ENCODE data around the gene NOP16.
"Not testable (repeated sequence)": the region's sequence is repeated elsewhere in the genome, so short reads cannot be mapped to it uniquely, and the experiment has no call there.

NOP16 gene

DNA sequence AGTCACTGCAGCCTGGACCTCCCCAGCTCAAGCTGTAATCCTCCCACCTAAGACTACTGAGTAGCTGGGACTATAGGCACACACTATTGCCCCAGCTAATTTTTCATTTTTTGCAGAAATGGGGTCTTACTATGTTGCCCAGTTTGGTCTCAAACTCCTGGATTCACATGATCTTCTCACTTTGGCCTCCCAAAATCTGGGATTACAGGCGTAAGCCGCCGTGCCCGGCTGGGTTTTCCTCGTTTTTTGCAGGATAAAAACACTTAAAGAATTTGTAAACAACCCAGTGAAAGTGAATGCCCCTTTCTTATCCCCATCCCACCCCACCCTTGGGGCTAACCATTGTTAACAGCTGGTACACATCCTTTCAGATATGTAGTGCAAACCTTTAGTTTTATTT lies 20.2 kb upstream of the NOP16 start:
- DNase-seq (ENCODE audit: low read depth), result no peak

DNA sequence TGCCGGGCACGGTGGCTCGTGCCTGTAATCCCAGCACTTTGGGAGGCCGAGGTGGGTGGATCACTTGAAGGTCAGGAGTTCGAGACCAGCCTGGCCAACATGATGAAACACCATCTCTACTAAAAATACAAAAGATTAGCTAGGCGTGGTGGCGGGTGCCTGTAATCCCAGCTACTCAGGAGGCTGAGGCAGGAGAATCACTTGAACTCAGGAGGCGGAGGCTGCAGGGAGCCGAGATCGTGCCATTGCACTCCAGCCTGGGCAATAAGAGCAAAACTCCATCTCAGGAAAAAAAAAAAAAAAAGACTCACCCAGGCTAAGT lies 19.8 kb upstream of the NOP16 start:
- not testable (repeated sequence) for DNase-seq (ENCODE audit: low read depth)

DNA sequence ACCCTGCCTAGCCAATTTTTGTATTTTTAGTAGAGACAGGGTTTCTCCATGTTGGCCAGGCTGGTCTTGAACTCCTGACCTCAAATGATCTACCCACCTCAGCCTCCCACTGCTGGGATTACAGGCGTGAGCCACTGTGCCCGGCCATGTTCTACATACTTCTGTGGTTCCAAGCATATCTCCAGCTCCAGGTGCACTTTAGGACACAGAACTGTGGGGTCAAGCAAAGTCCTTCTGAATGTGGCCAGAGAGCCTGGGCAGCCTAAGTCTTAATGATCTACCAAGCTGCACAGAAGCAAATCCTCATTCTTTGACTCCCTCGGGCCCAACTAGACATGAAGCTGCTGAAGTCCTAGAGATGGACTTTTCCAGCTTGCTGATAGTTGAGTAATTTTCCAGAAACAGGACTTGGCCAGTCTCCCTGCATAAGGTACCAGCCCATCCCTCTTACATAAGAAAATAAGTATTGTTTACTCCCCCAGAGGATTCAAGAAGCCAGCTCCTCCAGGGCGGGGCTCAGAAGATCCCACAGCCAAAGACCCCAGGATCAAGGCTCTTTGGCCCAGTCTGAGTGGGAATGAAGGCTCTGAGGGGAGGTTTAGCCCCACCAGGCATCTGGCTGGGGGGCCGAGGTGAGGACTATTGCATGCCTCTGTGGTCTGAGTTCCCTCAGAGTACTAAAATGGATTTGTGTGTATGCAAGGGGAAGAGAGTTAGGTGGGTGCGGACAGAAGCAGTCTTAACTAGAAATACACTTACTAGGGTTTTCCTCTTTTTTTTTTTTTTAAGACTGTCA lies 19.3 kb upstream of the NOP16 start:
- no peak for DNase-seq (ENCODE audit: low read depth)

DNA sequence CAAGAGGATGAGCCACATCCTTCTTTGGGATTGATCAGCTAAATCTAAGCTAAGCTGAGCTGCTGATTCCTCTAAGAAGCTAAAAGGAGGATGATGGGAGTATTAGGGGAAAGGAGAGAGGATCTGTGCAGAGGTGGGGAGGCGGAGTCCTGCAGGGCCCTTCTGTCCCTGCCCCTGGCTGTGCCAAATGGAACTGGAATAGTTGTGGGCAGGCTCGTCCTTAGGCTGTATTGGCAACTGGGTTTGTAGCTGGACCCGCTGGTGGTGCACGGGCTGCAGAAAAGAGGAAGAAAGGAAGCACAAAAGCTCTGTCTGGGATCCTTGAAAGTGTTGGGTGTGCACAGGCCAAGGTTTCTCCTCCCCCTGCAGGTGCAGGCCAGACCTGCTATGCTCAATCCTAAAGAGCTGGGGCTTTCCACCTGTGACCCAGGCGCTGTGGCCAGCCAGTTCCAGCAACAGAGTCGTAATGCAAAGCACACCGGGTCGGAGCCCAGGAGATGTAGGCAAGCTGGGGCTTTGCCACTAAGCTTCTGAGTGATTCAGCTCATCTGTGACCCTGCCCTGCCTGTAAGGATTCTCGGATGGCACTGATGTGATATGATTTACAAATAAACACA lies 18.1 kb upstream of the NOP16 start:
- DNase-seq (ENCODE audit: low read depth), result no peak

DNA sequence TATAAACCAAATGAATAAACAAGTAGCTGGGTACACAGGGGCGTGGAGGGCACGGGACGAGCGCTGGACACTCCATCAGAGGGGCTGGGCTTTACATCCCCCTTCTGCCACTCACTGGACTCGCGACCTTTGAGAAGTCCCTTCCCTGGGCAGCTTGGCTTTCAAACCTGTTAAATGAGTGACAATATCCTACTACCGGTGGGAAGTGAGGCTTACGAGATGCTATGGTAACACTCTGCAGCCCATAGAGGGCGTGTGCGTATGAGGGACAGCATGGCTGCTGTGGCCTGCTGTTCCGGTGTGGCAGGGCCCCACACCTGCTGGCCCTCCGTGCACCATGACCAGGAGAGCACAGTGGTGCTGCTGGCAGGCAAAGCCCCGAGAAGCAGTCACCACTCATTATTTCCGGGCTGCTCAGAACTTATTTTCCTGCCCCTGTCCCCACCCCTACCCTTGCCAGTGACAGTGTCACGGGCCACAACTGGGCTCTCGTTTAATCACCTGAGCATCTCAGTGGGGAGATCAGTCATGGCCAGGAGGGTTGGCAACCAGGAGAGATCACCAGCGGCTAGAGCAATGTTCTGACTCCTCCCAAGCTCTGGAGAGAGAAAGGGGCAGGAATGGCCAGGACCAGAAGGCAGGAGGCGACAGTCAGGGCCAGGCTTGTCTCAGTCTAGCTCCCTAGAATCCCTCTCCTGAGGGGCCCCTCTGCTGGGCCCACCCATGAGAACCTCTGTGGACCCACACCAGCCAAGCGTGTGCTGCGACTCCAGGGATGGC lies 17.4 kb upstream of the NOP16 start:
- DNase-seq (ENCODE audit: low read depth), result no peak

DNA sequence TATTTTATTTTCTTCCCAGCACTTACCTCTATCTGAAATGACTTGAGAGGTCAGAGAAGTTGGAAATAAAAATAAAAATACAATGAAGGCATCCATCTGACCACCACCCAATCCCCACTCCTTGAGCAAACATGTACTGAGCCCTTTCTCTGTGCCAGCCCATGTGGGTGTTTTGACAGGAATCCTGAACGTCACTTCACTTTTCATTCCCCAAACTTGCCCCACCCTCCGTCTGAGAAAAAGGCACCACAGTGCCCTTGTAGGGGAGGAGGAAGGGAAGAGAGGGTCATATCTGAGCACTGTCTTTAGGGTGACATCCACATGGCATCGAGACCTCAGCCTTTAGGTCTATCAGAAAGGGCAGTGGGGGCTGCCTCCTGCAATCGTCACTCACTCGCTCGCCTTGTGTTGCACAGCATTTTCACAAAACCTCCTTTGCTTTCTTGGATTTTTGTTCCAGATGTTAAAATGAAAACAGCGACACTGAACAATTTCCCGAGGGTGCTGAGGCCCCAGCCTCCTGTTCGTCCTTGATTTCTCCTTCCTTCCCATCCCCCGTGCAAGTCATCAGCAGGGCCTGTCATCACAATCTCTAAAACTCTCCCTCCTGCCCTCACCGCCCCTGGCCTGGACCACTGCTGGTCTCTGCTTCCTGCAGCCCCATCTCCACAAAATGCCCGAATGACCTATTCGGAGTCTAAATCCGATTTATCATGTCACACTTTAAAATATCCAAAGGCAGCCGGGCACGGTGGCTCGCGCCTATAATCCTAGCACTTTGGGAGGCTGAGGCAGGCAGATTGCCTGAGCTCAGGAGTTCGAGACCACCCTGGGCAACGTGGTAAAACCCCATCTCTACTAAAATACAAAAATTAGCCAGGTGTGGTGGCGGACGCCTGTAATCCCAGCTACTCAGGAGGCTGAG lies 13.1 kb upstream of the NOP16 start:
- no peak for DNase-seq (ENCODE audit: low read depth)

DNA sequence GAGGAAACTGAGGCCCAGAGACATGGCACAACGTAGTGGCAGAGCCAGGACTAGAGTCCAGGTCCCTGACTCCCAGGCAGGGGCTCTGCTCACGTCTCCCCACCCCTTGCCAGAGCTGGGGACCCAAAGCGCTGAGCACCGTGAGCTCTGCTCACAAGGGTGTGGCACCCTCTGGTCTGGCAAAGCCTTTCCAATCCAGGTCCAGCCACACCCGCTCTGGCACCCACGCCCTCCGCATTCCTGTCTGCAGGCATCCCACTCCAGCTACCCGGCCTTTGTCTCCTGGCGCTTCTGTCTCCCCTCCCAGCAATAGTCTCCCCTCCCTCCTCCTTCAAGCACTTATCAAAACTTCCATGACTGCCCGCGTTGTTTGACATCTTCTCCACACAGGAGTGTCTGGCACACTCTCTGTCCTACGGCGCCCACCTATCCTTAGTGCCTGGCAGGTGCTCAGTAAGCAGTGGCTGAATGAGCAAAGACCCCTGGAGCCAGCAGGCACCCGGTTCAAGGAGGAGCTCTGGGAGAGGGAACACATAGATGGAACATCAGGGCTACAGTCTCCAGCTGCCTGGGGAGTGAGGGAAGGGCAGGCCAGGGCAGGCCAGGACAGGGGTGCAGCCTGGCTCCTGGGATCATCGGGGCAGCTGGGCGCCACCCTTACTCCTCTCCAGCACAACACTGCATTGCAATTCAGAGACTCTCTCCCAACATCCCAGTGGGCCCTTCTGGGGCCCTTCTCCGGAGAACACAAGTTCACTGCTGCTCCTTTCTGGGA lies 12.2 kb upstream of the NOP16 start:
- no peak for DNase-seq (ENCODE audit: low read depth)

DNA sequence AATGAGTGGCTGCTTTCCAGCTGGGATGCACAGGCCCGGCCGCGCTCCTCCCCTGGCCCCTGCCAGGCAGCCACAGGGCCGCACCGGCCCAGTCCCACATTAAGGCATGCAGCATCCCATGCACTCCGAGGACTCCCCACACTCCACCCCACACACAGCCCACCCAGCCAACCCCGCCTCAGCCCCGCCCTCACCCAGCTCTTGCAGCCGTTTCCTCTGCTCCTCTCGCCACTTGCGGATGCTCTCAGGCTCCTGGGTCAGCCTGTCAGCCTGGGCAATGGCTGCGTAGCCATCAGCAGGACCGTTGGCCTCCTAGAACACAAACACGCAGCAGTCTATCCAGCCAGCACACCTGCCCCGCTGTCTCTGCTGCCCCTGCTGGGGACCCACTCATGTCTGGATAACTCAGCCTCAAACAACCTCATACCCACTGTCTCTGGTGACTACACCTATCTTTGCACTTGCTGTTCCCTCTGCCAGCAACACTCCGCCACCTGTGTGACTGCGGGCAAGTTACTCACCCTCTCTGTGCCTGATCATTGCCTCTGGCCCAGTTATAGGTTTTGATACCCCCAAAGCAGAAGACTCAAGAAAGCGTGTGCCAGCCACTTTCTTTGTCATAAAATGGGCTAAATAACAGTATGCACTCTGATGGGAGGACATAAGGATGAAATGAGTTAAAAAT lies 9.5 kb upstream of the NOP16 start:
- no peak for DNase-seq (ENCODE audit: low read depth)

DNA sequence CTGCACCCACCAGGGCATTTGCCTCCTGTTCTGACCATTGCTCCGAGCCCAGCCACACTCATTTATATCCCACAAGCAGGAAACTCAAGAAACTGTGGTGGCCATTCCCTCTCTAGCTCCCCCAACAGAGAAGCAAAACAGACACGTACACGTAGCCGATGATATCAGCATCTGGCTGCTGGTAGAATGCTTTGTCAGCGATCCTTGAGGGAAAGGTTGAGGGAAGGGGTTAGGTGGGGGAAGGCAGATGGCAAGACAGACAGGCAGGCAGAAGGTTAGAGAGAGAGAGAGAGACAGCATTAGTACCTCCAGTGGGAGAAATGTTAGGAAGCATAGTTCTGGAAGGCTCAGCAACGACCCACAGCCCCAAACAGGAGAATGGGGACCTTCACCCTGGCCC lies 7.9 kb upstream of the NOP16 start:
- no peak for DNase-seq (ENCODE audit: low read depth)

DNA sequence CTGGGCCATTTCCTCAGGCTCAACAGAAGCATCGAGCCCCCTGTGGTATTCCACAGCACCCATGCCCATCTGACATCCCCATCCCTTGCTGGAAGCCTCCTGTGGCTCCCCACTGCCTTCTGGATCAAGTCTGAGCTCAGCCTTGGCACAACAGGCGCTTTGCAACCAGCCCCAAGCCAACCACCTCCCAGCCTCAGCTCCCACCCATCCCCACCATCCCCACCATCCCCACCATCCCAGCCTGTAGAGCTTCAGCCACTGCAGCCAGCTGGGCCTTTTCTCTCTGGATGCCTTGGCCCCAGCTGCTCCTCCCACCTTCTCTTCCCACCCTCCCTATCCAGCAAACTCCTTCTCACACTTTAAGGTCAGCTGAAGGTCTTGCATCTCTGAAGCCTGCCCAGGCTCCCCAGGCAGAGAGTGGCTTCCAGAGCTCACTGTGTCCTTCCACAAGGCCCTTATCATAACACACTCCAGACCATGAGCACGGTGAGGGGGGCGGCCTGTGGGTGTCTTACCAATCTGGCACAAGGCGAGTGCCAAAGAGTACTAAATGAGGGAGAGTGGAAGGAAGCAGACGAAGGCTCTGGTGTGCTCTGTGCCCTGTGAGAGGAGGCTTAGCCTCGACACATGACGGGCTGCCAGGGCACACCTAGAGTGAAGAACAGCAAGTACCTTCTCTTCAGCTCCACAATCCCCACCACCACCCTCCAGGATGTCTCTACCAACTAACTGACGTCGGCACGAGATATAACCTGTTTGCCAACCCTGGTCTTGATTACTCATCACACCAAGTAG lies 6.7 kb upstream of the NOP16 start:
- DNase-seq (ENCODE audit: low read depth), result no peak

DNA sequence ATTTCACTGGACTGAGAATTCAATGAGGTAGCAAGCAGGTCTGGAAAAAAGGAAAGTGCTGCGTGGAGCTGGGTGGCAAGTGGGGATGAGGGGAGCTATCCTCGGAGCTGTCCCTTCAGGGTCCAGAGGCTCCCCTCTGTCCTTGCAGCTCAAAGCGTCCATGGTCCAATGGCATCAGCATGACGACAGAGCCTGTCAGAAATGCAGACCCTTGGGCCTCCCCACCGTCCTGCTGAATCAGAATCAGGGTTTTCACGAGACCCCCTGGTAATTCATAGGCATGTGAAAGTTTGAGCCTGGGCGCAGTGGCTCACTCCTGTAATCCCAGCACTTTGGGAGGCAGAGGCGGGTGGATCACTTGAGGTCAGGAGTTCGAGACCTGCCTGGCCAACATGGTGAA lies 5.7 kb upstream of the NOP16 start:
- no peak for DNase-seq (ENCODE audit: low read depth)

DNA sequence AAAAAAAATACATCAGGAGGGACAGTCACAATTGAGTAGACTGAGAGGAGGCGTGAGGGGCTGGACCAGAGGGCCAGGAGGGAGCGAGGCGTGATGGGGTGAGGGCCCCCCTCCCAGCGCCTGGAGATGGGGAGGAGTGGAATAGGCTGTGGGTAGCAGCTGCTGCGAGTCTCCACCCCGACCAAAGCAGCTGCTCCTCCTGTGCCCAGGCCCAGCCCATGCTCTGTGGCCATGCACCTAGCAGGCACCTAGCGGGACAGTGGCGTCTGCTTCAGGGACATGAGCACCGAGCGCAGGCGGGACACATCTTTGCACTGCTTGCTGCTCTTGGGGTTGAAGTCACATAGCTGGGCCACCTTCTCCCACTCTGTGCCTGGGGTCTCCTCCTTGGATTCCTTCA lies 4.1 kb upstream of the NOP16 start:
- DNase-seq (ENCODE audit: low read depth), result no peak

DNA sequence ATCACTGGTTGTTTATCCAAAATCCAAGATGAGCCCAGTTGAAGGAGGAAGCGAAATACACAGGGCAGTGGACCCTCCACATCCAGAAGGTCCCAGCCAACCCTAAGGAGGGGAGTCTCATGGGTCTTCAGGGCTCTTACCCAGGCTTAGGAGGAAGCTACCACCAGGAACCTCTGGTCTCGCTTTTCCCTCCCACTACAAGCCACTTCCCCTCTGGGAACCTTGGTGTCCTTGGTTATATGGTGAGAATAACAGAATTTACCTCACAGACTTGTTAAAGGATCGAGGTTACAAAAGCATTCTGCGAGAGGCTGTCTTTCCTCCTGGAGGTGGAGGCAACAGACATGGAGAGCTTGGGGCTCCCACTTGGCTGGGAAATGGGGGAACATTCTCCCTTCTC lies 3.6 kb upstream of the NOP16 start:
- DNase-seq (ENCODE audit: low read depth), result no peak

DNA sequence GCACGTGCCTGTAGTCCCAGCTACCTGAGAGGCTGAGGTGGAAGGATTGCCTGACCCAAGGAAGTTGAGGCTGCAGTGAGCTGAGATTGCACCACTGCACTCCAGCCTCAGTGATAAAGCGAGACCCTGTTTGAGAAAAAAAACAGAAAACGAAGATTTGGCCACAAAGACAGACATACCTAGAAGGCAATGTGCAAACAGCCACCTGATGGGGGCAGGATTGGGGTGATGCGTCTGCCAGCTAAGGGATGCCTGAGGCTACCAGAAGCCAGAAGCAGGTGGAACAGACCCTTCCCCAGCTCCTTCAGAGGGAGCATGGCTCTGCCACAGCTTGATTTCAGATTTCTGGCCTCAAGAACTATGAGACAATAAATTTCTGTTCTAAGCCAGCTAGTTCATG lies 3.1 kb upstream of the NOP16 start:
- no peak for DNase-seq (ENCODE audit: low read depth)

DNA sequence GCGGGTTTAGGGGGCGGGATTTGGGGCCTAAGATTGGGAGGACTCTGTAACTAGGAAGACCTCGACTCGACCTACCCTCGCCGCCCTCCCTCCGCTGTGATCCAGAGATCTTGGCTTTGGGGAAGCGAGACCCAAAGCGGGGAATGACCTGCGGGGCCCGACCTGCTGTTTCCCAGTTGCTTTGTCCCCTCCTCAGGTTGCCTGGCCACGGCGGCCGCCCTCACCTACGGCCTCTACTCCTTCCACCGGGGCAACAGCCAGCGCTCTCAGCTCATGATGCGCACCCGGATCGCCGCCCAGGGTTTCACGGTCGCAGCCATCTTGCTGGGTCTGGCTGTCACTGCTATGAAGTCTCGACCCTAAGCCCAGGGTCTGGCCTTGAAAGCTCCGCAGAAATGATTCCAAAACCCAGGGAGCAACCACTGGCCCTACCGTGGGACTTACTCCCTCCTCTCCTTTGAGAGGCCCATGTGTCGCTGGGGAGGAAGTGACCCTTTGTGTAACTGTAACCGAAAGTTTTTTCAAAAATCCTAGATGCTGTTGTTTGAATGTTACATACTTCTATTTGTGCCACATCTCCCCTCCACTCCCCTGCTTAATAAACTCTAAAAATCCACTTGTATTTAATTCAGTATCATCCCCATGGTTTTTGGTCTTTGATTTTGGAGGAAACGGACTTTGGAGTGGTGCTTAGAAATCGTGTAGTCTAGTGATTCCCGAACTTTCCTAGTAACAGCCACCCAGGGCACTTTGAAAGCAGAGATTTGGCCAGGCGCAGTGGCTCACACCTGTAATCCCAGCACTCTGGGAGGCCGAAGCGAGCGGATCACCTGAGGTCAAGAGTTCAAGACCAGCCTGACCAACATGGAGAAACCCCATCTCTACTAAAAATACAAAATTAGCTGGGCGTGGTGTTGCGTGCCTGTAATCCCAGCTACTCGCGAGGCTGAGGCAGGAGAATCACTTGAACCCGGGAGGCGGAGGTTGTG lies 1.0 kb upstream of the NOP16 start:
- DNase-seq (ENCODE audit: low read depth), result no peak

DNA sequence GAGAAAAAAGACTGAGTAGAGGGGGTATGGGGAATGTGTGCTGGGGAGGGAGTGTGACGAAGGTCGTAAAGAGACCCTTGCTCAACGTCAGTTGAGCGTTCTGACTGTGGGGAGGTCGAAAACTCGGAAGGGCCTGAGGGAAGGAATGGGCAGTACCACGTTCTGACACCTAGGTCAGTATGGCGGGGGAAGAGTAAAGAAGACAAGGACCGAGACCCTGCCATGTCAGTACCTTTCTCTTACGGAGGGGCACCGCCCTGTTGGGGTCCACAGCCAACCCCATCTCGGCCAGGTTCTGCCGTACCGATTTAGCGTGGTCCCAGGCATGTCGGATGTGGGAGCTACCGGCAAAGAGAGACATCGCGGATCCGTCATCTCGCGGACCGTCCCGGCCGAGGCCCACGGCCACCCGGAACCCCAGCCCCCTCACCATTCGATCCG lies 375 bp downstream of the NOP16 start:
- no peak for DNase-seq (ENCODE audit: low read depth)

DNA sequence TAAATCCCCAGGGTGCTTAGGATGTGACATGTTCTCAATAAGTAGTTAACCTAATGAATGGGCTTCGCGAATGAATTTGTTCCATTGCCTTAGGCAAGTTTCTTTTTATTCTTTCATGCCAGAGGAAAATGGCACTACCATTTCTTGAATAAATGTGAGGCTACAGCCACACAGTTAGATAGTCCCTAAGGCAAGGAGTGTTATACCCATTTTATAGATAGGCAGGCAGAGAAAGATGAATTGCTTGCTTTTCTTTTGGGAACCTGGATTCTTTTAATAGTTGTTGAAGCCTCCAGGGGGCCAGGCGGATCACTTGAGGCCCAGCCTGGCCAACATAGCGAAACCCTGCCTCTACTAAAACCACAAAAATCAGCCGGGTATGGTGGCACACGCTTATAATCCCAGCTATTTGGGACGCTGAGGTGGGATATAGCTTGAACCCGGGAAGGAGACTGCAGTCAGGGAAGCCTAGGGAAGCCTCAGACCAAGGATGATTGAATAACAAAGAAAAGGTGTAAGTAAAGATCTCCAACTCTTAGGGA lies 943 bp downstream of the NOP16 start:
- DNase-seq (ENCODE audit: low read depth), result no peak

DNA sequence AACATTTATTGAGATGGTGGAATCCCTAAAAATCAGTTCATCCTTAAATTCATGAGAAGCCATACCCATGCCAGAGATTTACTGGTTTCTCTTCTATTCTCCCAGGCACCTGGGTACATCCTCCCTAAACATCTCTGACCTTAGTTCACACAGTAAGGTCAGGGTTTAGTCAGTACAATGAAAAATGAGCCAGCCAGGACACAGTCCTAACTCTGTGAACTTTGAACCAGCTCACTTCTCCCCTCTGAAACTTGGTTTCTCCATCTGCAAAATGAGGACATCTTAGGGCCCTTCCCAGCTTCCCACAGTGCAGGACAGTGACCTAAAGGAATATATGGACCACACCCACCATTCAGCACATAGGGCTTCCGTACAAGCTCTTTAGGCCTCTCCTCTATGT lies 1.9 kb downstream of the NOP16 start:
- no peak for DNase-seq (ENCODE audit: low read depth)
